NCI-H226 (cell line): Measurements from ENCODE around the gene ATP13A2.
"Not testable (repeated sequence)": the region's sequence is repeated elsewhere in the genome, so short reads cannot be mapped to it uniquely, and the experiment has no call there.

Experiments
- DNase-seq: peaks from one replicate; pipeline ENCODE4 v3.0.0-alpha.2; 2015

Gene ATP13A2

GRCh38 chr1:16978139-16978538 is 33.6 kb downstream of the ATP13A2 start:
- no peak for DNase-seq

- DNase-seq = no peak
Observed at GRCh38 chr1:16977377-16977776, 34.4 kb downstream of the ATP13A2 start.

GRCh38 chr1:16976966-16977365 is 34.8 kb downstream of the ATP13A2 start:
- DNase-seq = no peak

GRCh38 chr1:16975838-16976237 is 35.9 kb downstream of the ATP13A2 start:
- no peak for DNase-seq

- no peak for DNase-seq
Observed at GRCh38 chr1:16975211-16975610, 36.5 kb downstream of the ATP13A2 start.

- DNase-seq = no peak
Observed at GRCh38 chr1:16973215-16973614, 38.5 kb downstream of the ATP13A2 start.

GRCh38 chr1:16972189-16972895 is 39.4 kb downstream of the ATP13A2 start:
- no peak for DNase-seq

GRCh38 chr1:16971341-16972188 is 40.2 kb downstream of the ATP13A2 start:
- DNase-seq = no peak

- DNase-seq = no peak
Observed at GRCh38 chr1:16970132-16970910, 41.4 kb downstream of the ATP13A2 start.

GRCh38 chr1:16969651-16970050 is 42.1 kb downstream of the ATP13A2 start:
- no peak for DNase-seq

GRCh38 chr1:16969057-16969611 is 42.6 kb downstream of the ATP13A2 start:
- no peak for DNase-seq

GRCh38 chr1:16968372-16968771 is 43.4 kb downstream of the ATP13A2 start:
- DNase-seq = no peak

- no peak for DNase-seq
Observed at GRCh38 chr1:16967962-16968361, 43.8 kb downstream of the ATP13A2 start.

GRCh38 chr1:16967095-16967575 is 44.6 kb downstream of the ATP13A2 start:
- no peak for DNase-seq

- no peak for DNase-seq
Observed at GRCh38 chr1:16966282-16966681, 45.4 kb downstream of the ATP13A2 start.

GRCh38 chr1:16965486-16966067 is 46.2 kb downstream of the ATP13A2 start:
- no peak for DNase-seq

GRCh38 chr1:16964169-16964568 is 47.6 kb downstream of the ATP13A2 start:
- not testable (repeated sequence) for DNase-seq

- no peak for DNase-seq
Observed at GRCh38 chr1:16961297-16962133, 50.2 kb downstream of the ATP13A2 start.

GRCh38 chr1:16960560-16961296 is 51.0 kb downstream of the ATP13A2 start:
- DNase-seq = peak; percentile 81

GRCh38 chr1:16958475-16958874 is 53.3 kb downstream of the ATP13A2 start:
- DNase-seq = no peak

- DNase-seq = no peak
Observed at GRCh38 chr1:16957731-16958130, 54.0 kb downstream of the ATP13A2 start.
